Esophagus (tissue), 2 donors: ENCODE measurements around the gene IFNGR1. TPM values are rescaled to one million over a fixed set of nuclear protein-coding genes. Genes with fewer than 3 reads are reported as not detected.

Experiments
- H3K27ac ChIP-seq, 2 donors: one replicate each; pipeline ENCODE4 v1.5.1; 2013; ENCODE audit warnings: low read depth in 2 of 2, mild to moderate bottlenecking in 2 of 2, inconsistent platforms in 1 of 2, low read length in 1 of 2, moderate library complexity in 1 of 2
- H3K27me3 ChIP-seq, 2 donors: one replicate each; pipeline ENCODE4 v1.6.1; 2013; ENCODE audit warnings: low read length in 2 of 2, control low read depth in 1 of 2, mild to moderate bottlenecking in 1 of 2; ENCODE audit not compliant: insufficient read depth in 2 of 2, control insufficient read depth in 1 of 2
- H3K36me3 ChIP-seq, 2 donors: one replicate each; pipeline ENCODE4 v1.6.1; 2013; ENCODE audit warnings: low read length in 1 of 2; ENCODE audit not compliant: control insufficient read depth in 2 of 2, insufficient read depth in 2 of 2
- H3K4me1 ChIP-seq, 2 donors: one replicate each; pipeline ENCODE4 v1.6.1; 2013; ENCODE audit warnings: low read length in 1 of 2; ENCODE audit not compliant: control insufficient read depth in 2 of 2, insufficient read depth in 2 of 2
- H3K4me3 ChIP-seq, 2 donors: one replicate each; pipeline ENCODE4 v1.5.1; 2013; ENCODE audit warnings: low read length in 2 of 2, mild to moderate bottlenecking in 2 of 2, low read depth in 1 of 2, moderate library complexity in 1 of 2
- H3K9me3 ChIP-seq, 2 donors: one replicate each; pipeline ENCODE4 v1.6.1; 2013; ENCODE audit warnings: mild to moderate bottlenecking in 2 of 2, low read depth in 1 of 2, low read length in 1 of 2, moderate library complexity in 1 of 2; ENCODE audit not compliant: control insufficient read depth in 2 of 2, insufficient read depth in 1 of 2
- WGBS, 2 donors: extraction: QIAGEN DNeasy Blood & Tissue Kit; methylation state at CpG; one replicate each; pipeline ENCODE4 v1.1.7; 2013; 5-methylcytosine and 5-hydroxymethylcytosine counted together
- polyA plus RNA-seq, 2 donors: library from polyadenylated mRNA; stranded (reverse); fragments of 200-250 nt; gene quantifications; one replicate each; pipeline ENCODE4 v1.2.3, GENCODE V29; 2013
- donor health status: healthy with polysubstance abuse.
- donor health status: Bipolar disorder and iron deficiency.

Gene IFNGR1
- polyA plus RNA-seq, 2 donors, result 27.9 to 40.6 TPM

DNA sequence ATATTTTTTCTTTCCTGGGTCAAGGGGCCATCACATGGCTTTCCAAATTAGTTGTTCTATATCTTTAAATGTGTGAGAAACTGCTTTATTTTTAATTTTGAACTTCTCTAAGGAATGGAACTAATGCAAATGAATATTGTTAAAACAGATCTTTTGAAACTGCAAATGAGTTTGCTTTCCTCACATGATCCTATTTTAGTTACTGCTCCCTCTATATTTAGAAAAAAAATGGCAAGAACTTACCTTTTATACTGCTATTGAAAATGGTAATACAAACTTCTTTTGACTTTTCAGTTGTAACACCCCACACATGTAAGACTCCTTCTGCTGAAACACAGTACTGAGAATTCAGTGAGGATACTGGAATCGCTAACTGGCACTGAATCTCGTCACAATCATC is 15.9 kb downstream of the IFNGR1 start:
- H3K27ac ChIP-seq, result no peak overlapping the region
- 97 to 98% methylated on average over 2 of the region's 2 CpGs for WGBS, 2 donors
- no peaks in the 10 kb centered on the region for H3K9me3 ChIP-seq
- no peak overlapping the region for H3K4me3 ChIP-seq
- H3K36me3 ChIP-seq, result peaks cover 5 to 12% of the 10 kb centered on the region in 2 donors
- H3K27me3 ChIP-seq, result no peaks in the 10 kb centered on the region
- H3K4me1 ChIP-seq, result no peaks in the 10 kb centered on the region

DNA sequence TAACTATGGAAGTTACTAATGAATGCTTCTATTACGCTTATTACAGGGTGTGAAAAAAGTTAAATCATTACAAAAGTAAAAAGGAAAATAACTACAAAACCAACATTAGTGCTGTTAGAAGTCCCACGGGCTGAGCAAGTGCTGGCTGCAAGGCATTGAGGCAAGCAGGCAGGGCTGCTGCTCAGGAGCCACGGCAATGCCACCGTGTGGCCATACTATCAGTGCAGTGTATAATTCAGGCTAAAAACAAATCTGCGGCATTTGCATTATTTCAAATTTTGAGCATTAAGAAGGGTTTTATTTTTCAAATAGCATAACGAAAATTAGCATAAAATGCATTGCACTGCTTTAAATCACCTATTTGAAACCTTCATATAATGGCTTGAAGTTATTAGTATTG is 17.1 kb downstream of the IFNGR1 start:
- Histone ChIP-seq H3K4me1 (no peaks in the 10 kb centered on the region), H3K4me3 (no peak overlapping the region), H3K27ac (no peak overlapping the region), H3K27me3 (no peaks in the 10 kb centered on the region), H3K36me3 (peaks cover 5 to 14% of the 10 kb centered on the region in 2 donors), H3K9me3 (no peaks in the 10 kb centered on the region)
- WGBS, 2 donors, result 77 to 84% methylated on average over 6 of the region's 6 CpGs

DNA sequence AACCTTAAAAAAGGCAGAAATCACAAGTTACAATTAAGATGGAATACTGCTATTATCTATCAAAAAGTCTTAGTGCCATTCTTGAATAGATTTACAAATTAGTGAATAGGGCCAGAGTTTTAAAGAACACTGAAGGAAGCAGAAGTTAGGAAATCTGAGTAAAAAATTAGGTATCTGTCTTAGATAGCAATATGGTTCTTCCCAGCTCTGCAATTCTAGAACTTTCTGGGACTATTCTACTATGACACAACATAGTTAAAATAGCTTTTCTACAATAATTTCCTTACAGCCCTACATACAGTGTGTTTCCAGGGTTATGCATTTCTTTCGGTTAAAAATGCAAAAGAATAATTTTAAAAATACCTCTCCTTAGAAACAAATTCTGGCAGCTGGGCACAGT is 18.2 kb downstream of the IFNGR1 start:
- Histone ChIP-seq H3K36me3 (peaks cover 5 to 14% of the 10 kb centered on the region in 2 donors), H3K4me1 (no peaks in the 10 kb centered on the region), H3K27ac (no peak overlapping the region), H3K9me3 (no peaks in the 10 kb centered on the region), H3K4me3 (no peak overlapping the region), H3K27me3 (no peaks in the 10 kb centered on the region)
- WGBS, 2 donors, result 96 to 97% methylated on average over 1 of the region's 1 CpG

- Histone ChIP-seq H3K4me3 (no peak overlapping the region), H3K4me1 (no peaks in the 10 kb centered on the region), H3K36me3 (peaks cover under 1 to 14% of the 10 kb centered on the region in 2 donors), H3K9me3 (no peaks in the 10 kb centered on the region), H3K27me3 (no peaks in the 10 kb centered on the region), H3K27ac (no peak overlapping the region)
- 86% methylated on average over 4 of the region's 4 CpGs for WGBS, 2 donors
These were observed 18.9 kb downstream of the IFNGR1 start for GRCh38 chr6:137200288-137200687.

DNA sequence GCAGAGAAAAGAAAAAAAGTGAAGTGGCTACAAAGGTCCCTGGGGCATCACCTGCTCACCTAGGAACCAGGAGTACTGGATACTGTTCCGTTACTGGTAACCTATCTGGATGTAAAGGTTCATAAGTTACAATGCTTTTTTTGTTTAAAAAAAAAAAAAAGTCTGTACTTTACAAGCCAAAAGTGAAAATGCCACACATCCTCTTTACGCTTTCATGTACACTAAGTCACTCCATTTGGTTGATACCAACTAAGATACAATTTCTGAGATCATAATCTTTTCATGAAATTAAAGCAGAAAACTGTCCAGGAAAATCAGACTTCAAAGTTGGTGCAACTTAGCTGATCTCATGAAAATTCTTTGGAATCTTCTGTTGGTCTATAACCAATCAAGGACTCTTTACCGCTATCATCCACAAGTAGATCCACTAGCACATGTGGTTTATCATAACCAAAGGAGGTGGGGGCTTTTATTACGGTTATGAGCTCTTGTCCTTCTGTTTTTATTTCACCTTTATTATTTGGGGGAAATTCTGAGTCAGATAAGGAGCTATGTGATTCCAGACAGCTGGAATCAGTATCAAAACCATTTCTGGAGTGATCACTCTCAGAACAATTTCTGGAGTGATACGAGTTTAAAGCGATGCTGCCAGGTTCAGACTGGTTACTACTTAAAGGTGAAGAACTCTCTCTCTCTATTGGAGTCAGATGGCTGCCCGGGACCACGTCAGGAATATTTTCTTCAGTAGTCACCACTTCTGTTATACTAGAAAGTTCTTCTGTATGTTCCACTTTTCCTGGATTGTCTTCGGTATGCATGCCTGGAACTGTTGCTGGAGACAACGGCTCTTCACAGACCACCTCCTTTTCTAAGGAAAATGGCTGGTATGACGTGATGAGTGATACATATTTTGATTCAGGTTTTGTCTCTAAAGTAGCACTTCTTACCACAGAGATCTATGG is 21.2 kb downstream of the IFNGR1 start:
- 94 to 95% methylated on average over 11 of the region's 11 CpGs for WGBS, 2 donors
- Histone ChIP-seq H3K27ac (no peak overlapping the region), H3K36me3 (peaks cover 0 to 9% of the 10 kb centered on the region in 2 donors), H3K27me3 (no peaks in the 10 kb centered on the region), H3K4me3 (no peak overlapping the region), H3K9me3 (no peaks in the 10 kb centered on the region), H3K4me1 (no peaks in the 10 kb centered on the region)

- Histone ChIP-seq H3K36me3 (peaks cover 0 to 3% of the 10 kb centered on the region in 2 donors), H3K4me3 (no peak overlapping the region), H3K27ac (no peak overlapping the region), H3K27me3 (no peaks in the 10 kb centered on the region), H3K9me3 (no peaks in the 10 kb centered on the region), H3K4me1 (no peaks in the 10 kb centered on the region)
- 70% methylated on average over 5 of the region's 5 CpGs for WGBS, 2 donors
These were observed 25.7 kb downstream of the IFNGR1 start for GRCh38 chr6:137193256-137194070.

- H3K27me3 ChIP-seq, result no peaks in the 10 kb centered on the region
- H3K27ac ChIP-seq, result no peak overlapping the region
- no peak overlapping the region for H3K4me3 ChIP-seq
- no peaks in the 10 kb centered on the region for H3K9me3 ChIP-seq
- no peaks in the 10 kb centered on the region for H3K36me3 ChIP-seq
- no peaks in the 10 kb centered on the region for H3K4me1 ChIP-seq
- 74 to 83% methylated on average over 4 of the region's 4 CpGs for WGBS, 2 donors
These were observed 26.4 kb downstream of the IFNGR1 start for GRCh38 chr6:137192821-137193220.

GRCh38 chr6:137191670-137192069 is 27.5 kb downstream of the IFNGR1 start:
- WGBS, 2 donors, result 67 to 72% methylated on average over 1 of the region's 1 CpG
- Histone ChIP-seq H3K4me3 (no peak overlapping the region), H3K9me3 (no peaks in the 10 kb centered on the region), H3K27me3 (no peaks in the 10 kb centered on the region), H3K27ac (no peak overlapping the region), H3K4me1 (no peaks in the 10 kb centered on the region), H3K36me3 (no peaks in the 10 kb centered on the region)

- Histone ChIP-seq H3K9me3 (no peaks in the 10 kb centered on the region), H3K27me3 (no peaks in the 10 kb centered on the region), H3K4me3 (no peak overlapping the region), H3K36me3 (no peaks in the 10 kb centered on the region), H3K27ac (no peak overlapping the region), H3K4me1 (no peaks in the 10 kb centered on the region)
- 80 to 86% methylated on average over 3 of the region's 3 CpGs for WGBS, 2 donors
These were observed 27.9 kb downstream of the IFNGR1 start for GRCh38 chr6:137191236-137191635.
